HG03139 (cell line): Measurements from ENCODE around the gene PC.

ENCODE experiments used
- ATAC-seq: cut with Tn5 transposase; IDR thresholded peaks from one replicate; pipeline ENCODE4 v1.9.1; 2021; ENCODE audit not compliant: unreplicated experiment

Gene PC

GRCh38 chr11:66956689-66957290 lies 1.4 kb downstream of the PC start:
- ATAC-seq: no peak

- ATAC-seq: no peak
These were observed 4.9 kb downstream of the PC start for GRCh38 chr11:66953081-66953833.

GRCh38 chr11:66951927-66952337 lies 6.3 kb downstream of the PC start:
- no peak for ATAC-seq

- ATAC-seq: no peak
These were observed 7.0 kb downstream of the PC start for GRCh38 chr11:66951135-66951534.

- no peak for ATAC-seq
These were observed 8.1 kb downstream of the PC start for GRCh38 chr11:66950112-66950535.

GRCh38 chr11:66938582-66939135 lies 19.5 kb downstream of the PC start:
- ATAC-seq: no peak

GRCh38 chr11:66937193-66937733 lies 20.9 kb downstream of the PC start:
- ATAC-seq: no peak

GRCh38 chr11:66936311-66936711 lies 21.9 kb downstream of the PC start:
- ATAC-seq: no peak

GRCh38 chr11:66934950-66935779 lies 23.0 kb downstream of the PC start:
- no peak for ATAC-seq

- no peak for ATAC-seq
These were observed 24.7 kb downstream of the PC start for GRCh38 chr11:66933531-66933930.

- no peak for ATAC-seq
These were observed 25.6 kb downstream of the PC start for GRCh38 chr11:66932543-66932942.

- no peak for ATAC-seq
These were observed 28.4 kb downstream of the PC start for GRCh38 chr11:66929753-66930152.

GRCh38 chr11:66924272-66924671 lies 33.9 kb downstream of the PC start:
- no peak for ATAC-seq

GRCh38 chr11:66922551-66922950 lies 35.6 kb downstream of the PC start:
- ATAC-seq: no peak

GRCh38 chr11:66920978-66921784 lies 37.0 kb downstream of the PC start:
- no peak for ATAC-seq

GRCh38 chr11:66919923-66920322 lies 38.3 kb downstream of the PC start:
- no peak for ATAC-seq

- ATAC-seq: no peak
These were observed 39.4 kb downstream of the PC start for GRCh38 chr11:66918741-66919140.

GRCh38 chr11:66915866-66916265 lies 42.3 kb downstream of the PC start:
- no peak for ATAC-seq

- no peak for ATAC-seq
These were observed 42.9 kb downstream of the PC start for GRCh38 chr11:66915046-66915832.

GRCh38 chr11:66914505-66914904 lies 43.7 kb downstream of the PC start:
- no peak for ATAC-seq
